ENCODE results near the gene PRH2. TPM values are rescaled to one million over a fixed set of nuclear protein-coding genes. Genes with fewer than 3 reads are reported as not detected.

PRH2 gene
- total and polyA plus RNA-seq, 12 donors: not detected

- peaks cover 0 to 35% (median 3%) of the 10 kb centered on the region in 11 donors for H3K9me3 ChIP-seq
- peaks cover 0 to 4% (median 0%) of the 10 kb centered on the region in 9 donors for H3K4me1 ChIP-seq
- H3K27ac ChIP-seq: no peak overlapping the region
- no peak for ATAC-seq
- H3K27me3 ChIP-seq: no peaks in the 10 kb centered on the region
- no peak for DNase-seq
- no peak for TF ChIP-seq CTCF (IDR thresholded peaks at IDR 0.05)
- no peaks in the 10 kb centered on the region for H3K36me3 ChIP-seq
- intact Hi-C loops (cut with DNase I): loop anchor here in 3 of 10 donors (10.0 kb wide), 2 partner anchors 219 to 249 kb away; partner anchors contain the start of gene SMIM10L1 (in 2 of the 3)
- no peak overlapping the region for H3K4me3 ChIP-seq
Measured at GRCh38 chr12:10956085-10956484, 27.0 kb downstream of the PRH2 start.

GRCh38 chr12:10957741-10958140, 28.7 kb downstream of the PRH2 start:
- no peaks in the 10 kb centered on the region for H3K27me3 ChIP-seq
- TF ChIP-seq CTCF (IDR thresholded peaks at IDR 0.05): no peak
- H3K4me1 ChIP-seq: peaks cover 0 to 4% (median 0%) of the 10 kb centered on the region in 9 donors
- ATAC-seq: no peak
- intact Hi-C loops (cut with DNase I): loop anchor here in 3 of 10 donors (10.0 kb wide), 2 partner anchors 217 to 247 kb away; partner anchors contain the start of gene SMIM10L1 (in 2 of the 3)
- no peak overlapping the region for H3K27ac ChIP-seq
- H3K4me3 ChIP-seq: no peak overlapping the region
- peaks cover 0 to 35% (median 3%) of the 10 kb centered on the region in 11 donors for H3K9me3 ChIP-seq
- no peak for DNase-seq
- H3K36me3 ChIP-seq: no peaks in the 10 kb centered on the region

GRCh38 chr12:10959804-10960203, 30.8 kb downstream of the PRH2 start:
- peak in 5 of 9 donors; percentile 15 to 38 (median 24) for TF ChIP-seq CTCF (IDR thresholded peaks at IDR 0.05)
- peak in 2 of 8 donors; percentile 59 to 74 for ATAC-seq
- H3K4me3 ChIP-seq: no peak overlapping the region
- no peaks in the 10 kb centered on the region for H3K4me1 ChIP-seq
- intact Hi-C loops (cut with DNase I): loop anchor here in 4 of 10 donors (5.0 to 10.0 kb wide), 3 partner anchors 215 to 245 kb away; partner anchors contain the start of gene SMIM10L1 (in 3 of the 4)
- WGBS, 2 donors: 86 to 94% methylated on average over 2 of the region's 2 CpGs
- no peaks in the 10 kb centered on the region for H3K27me3 ChIP-seq
- no peaks in the 10 kb centered on the region for H3K36me3 ChIP-seq
- DNase-seq: no peak
- H3K27ac ChIP-seq: no peak overlapping the region
- peaks cover 0 to 27% (median 3%) of the 10 kb centered on the region in 11 donors for H3K9me3 ChIP-seq

GRCh38 chr12:10960211-10960610, 31.2 kb downstream of the PRH2 start:
- Histone ChIP-seq H3K4me3 (no peak overlapping the region), H3K36me3 (no peaks in the 10 kb centered on the region), H3K27ac (no peak overlapping the region), H3K27me3 (no peaks in the 10 kb centered on the region), H3K9me3 (peaks cover 0 to 23% (median 3%) of the 10 kb centered on the region in 11 donors), H3K4me1 (no peaks in the 10 kb centered on the region)
- DNase-seq (no peak), ATAC-seq (peak in 1 of 8 donors; percentile 12)
- WGBS, 2 donors: 68 to 72% methylated on average over 4 of the region's 4 CpGs
- intact Hi-C loops (cut with DNase I): loop anchor here in 2 of 10 donors (5.0 to 10.0 kb wide), 2 partner anchors 215 to 242 kb away; partner anchors contain the start of gene SMIM10L1 (in 1 of the 2)
- no peak for TF ChIP-seq CTCF (IDR thresholded peaks at IDR 0.05)
